IPS-NIHi7 (cell line): ENCODE data around the gene JMJD4.
"Not testable (repeated sequence)": the region's sequence is repeated elsewhere in the genome, so short reads cannot be mapped to it uniquely, and the experiment has no call there.

Source experiments
- DNase-seq: peaks from one replicate; pipeline ENCODE4 v3.0.0; 2012; ENCODE audit warnings: mixed read lengths; ENCODE audit errors: extremely low spot score

The JMJD4 gene

DNA sequence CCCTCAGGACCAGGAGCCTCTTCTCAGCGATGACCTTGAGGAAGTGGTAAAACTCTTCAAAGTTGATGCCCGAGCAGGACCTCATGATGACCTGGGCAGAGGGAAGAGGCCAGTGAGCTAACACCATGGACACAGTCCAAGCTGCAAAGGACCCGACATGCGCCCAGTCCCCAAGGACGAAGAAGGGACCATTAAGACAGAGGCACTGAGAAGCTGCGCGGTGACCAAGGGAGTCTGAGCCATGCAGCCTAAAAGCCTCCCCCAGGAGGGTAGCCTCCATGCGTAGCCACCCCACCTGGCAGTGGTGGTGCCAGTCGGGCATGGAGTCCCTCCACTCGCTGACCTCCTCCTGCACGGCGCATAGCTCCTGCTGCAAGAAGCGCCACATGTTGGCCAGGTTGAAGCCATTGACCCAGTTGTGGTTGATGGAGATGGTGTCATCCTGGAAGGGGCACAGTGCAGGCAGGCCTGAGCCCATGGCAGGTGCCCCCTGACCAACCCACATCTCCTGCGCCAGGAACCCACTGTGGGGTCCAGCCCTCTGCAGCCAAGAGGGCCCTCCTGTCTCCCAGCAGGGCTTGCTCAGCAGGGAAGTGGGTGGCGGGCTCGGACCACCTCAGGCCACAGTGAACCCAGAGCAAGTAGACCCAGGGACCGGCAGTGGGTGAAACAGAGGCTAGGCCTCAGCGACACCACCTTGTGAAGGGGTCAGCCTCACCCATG, 2.4 kb downstream of the JMJD4 start:
- no peak for DNase-seq

DNA sequence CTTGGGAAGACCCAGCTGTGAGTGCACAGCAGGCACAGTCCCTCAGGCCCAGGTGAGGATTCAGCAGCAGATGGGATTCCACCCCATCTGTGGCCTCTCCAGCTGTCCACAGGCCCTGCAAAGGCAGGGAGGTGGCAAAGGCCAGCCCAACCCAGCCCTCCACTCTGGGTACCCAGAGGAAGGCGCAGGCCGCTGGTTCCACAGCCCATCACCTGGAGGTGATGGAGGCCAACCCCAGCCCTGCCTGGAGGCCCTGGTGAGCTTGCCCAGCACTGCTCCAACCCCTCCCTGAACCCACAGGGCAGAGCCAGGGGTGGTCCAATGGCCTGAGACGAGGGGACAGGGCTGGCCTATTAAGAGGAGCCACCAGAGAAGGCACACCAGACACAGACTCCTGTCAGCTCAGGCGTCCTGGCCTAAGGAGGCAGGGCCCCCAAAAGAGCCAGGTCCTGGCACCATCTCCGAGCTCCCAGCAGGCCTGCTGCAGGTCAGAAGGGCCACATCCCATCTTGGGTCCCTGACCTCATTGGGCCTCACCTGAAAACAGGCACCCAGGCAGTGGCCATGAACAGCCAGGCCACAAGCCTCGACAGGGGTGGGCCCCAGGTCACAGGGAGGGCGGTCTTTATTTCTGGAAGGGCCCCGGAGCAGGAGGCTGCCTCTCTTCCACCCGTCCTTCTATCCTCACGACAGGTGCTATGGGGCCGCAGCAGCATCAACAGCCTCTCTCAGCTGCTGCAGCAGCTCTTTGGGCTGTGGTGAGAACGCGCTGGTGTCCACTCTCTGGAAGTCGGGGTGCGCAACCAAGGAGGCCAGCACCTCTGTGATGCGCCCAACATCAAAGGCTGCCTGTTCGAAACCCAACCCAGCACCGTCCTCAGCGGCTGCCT, 3.2 kb downstream of the JMJD4 start:
- no peak for DNase-seq

DNA sequence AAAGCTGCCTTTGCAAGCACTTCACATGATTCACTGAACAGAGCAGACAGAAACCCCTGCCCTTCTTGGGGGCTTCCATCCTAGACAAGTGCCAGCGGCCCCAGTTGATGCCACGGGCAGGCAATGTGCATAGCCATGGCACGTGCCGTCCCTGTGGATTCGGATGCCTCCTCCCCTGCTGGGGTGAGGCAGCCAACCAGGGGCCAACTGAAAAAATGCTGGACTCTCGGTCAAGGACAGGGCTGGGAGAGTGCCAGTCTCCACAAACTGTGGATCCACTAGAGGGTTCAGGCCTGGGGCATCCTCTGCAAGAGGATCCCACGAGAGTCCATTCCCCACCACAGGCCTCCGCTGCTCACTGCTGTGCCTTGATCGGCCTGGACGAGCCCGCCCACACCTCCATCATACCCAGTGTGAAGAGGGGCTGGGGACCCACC, 3.8 kb downstream of the JMJD4 start:
- no peak for DNase-seq

DNA sequence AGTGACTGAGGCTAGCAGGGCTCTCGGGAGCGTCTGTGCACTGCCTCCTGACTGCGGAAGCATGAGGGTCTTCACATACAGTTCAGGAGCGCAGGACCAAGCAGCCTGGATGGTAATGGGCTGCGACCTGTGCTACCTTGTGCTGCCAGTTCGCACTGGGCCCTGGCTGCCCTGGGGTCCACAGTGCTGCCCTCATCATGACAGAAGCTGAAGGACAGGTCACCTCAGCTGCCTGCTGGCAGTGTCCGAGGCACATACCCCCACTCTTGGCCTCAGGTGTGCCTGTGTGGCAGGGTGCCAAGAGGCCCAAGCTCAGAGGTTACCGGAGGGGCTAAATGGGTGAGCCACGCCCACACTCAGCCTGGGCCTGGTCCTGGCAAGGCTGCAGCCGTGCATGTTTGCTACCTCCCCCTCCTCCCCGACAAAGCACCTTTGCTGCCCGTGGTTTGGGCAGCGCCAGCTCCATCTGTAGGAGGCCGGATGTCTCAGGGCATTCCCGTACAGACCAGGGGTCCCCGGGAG, 4.4 kb downstream of the JMJD4 start:
- no peak for DNase-seq

DNA sequence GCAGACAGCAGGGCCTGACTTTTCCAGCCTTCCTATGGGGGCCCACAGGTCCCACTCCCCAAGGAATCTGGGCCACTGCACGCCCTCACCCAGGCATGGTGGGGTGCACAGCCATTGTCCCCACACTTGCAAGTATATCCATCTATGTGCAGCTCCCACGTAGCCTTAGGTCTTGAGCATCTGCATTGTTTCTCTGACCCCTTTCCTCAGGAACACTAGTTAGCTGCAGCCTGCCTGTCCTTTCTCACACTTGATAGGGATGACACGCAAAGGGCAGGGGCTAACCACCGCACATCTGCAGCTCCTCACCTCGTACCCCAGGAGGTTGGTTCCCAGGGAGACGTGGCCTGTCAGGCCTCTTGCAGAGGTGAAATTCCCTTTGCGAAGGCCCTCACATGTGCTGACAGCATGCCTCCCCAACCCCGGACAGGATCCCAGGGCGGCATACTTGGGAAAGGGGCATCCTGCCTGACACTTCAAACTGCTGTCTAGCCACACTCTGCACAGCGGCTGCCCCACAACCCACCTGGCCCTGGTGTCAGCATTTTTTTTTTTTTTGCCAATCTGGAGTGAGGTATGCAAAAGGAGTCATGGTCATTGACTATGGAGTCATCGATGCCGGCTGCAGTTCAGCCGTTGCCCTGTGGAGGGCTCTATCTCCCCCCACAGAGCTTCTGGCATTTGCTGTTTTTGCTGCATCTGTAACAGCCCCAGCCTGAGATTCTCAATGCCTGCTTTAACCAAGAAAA, 5.0 kb downstream of the JMJD4 start:
- peak; percentile 78 for DNase-seq

DNA sequence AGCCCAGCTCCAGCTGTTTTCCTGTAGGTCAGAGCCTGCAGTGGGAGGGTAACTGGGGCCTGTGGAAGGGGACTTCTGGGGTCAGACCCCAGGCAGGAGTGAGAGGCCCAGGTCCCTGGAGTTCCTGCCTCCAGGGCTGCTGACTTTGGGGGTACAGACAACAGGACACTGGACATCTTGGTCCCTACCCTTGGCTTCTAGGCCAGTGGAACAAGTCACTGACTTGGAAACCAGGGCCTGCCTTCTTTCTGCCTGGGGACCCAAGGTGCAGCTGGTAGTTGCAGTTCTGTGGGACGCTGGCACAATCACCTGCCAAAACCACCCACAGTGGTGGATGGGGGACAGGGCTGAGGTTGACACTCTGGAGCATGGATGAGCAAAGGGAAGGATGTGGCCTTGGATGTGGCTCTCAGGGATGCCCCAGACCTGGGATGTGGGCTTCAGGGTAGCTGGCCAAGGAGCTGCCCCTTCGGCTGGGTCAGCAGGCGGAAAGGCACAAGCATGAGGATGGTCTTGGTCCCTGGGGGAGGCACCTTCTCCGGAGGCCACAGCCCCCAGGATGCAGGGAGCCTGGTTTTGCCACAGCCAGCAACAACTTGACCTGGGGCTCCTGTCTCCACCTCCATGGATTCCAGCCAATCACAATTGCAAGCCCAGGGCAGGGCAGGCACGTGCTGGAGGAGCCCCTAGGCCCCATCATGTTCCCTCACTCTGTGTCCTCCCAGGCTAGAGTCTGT, 5.8 kb downstream of the JMJD4 start:
- peak; percentile 45 for DNase-seq

DNA sequence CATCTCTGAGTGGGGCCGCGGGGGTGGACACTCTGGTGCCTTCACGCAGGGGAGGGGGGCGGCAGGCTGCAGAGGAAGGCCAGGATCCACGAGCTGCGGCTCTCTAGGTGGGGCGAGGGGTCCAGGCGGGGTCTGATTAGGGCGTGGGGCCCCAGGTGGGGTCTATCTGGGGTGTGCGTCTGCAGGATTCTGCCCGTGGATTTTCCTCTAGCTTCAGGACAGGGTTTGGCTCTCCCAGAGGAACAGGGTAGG, 6.3 kb downstream of the JMJD4 start:
- no peak for DNase-seq

DNA sequence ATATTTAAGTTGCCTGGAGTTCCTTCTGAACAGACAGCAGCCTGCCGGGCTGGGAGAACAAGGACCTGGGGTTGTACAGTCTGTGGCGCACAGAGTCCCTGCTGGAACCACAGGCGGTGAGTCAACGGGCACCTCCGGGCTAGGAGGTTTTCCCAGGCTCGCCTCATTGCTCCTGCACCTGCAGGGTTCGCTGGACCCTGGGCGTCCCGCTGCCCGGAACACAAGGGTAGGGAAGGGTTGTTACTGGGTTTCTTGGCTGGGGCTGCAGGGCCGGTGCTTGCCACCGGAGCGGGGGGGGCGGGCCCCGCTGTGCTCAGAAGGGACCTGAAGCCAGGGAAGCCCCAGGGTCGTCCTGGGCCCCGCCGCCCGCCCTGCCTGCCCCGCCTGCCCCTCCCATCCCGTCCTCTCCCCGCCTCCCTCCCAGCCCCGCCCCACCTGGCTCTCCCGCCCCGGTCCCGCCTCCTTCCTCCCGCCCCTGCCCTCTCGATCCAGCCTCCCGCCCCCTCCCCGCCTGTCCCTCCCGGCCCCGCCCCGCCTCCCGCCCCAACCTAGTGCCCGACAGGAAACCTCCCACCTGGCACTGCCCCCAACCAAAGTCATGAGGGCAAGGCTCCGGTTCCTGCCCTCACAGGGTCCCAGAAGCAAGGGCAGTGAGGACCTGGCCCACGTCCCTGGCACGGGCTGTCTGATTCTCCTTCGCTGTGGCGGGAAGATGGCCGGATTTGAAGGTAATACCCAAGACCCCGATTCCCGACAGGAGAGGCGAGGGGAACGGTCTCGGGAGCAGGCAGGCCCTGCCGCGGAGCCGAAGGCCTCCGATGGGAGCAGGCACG, 6.8 kb downstream of the JMJD4 start:
- peak; percentile 94 for DNase-seq

DNA sequence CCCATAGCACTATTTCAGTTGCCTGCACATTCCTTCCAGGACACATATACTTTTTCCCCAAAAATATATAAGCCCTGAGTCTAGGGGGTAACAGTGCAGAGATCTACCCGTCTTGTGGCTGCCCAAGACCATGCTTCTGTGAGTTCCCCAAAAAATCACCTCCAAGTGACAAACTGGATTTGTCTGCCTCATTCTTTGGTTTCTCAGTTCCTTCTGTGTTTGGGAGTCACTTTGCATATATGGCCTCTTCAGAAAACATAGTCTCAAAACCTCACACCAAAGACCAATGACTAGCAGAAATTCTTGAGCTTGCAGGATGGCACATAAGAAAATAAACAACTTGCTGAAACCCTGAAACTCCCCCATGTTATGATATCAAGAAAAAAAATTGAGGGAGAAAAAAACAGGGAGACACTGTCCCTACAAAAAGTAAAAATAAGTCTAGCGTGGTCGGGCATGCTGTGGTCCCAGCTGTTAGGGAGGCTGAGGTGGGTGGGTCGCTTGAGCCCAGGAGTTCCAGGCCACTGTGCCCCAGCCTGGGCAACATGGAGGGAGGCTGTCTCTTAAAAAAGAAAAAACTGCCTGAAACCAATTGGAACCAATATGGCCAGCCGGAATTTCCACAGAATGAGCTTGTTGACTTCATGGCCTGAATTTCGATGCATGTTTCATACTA, 8.0 kb downstream of the JMJD4 start:
- no peak for DNase-seq

DNA sequence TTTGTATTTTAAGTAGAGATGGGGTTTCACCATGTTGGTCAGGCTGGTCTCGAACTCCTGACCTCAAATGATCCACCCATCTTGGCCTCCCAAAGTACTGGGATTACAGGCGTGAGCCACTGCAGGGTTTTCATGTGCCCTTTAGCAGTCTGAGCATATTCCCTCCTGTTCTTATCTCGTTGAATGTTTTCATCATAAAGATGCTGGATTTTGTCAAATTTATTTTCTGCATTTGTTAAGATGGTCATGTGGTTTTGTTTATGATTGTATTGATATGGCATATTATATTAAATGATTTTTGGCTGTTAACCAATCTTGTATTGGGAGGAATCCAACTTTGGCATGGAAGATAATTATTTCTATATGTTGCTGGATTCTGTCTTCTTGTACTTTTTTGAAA, 8.8 kb downstream of the JMJD4 start:
- DNase-seq, result no peak

DNA sequence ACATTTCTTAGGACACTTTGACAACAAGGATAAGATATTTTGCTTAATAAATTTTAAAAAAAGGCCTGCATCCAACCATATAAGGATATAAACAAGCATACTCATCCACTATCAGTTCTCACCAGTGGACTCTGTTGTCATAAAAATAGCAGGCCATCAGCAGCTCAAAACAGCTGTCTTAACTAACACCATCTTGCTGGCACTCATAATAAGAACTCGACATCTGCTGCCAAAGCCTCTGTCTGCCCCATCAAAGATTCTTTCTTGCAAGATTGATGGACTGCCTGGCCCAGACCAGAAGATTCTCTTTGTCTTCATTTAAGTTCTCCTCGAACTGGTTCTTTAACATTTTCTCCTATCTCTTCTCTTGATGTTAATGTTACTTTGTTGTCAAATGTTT, 10.1 kb downstream of the JMJD4 start:
- DNase-seq, result no peak

DNA sequence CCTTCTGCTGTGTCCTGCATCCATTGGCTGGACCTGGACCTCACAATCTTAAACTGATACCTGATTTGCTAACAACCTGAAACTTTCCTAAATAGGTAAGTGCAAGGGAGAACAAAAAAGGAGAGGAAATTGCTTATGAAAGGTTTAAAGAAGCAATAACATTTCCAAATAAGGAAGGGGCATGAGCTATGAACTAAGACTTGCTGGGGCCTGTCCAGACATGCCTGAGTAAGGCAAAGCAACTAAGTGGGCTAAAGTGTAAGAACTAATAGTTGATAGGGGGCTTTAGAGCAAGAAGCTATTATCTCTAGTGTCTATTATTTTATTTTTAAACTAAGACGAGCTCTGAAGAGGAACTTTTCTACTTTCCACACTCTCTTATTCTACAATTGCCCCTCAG, 11.6 kb downstream of the JMJD4 start:
- DNase-seq, result no peak

DNA sequence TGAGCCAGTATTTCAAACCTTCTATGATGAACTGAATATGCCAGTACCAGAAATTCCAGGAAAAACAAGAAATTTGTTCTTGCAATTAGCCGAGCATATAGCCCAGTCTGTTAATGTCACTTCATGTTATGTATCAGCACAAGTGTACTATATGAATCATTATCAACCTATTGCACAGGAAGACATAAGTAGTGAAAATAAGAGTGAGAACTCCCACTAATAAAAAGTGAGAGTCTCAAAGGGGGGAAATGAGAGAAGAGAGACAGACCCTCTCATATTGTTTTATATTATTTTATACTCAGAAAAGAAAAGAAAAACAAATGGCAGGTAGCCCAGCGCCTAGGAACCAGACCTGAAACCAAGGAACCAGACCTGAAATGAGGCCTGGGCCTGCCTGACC, 16.2 kb downstream of the JMJD4 start:
- DNase-seq, result no peak

DNA sequence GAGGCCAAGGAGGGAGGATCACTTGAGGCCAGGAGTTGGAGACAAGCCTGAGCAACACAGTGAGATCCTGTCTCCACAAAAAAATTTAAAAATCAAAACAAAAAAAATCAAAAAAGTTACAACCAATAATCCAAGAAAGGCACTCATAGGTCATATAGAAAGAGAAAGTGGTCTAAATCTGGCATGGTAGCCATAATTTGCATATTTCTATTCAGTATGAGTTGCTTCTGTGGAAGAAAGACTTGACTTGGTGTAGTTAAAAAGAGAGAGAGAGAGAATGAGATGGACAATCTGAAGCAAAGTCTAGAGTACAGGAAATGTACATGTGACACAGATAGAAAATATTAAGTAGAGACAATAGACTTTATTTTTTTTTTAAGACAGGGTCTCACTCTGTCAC, 22.5 kb downstream of the JMJD4 start:
- DNase-seq, result no peak

DNA sequence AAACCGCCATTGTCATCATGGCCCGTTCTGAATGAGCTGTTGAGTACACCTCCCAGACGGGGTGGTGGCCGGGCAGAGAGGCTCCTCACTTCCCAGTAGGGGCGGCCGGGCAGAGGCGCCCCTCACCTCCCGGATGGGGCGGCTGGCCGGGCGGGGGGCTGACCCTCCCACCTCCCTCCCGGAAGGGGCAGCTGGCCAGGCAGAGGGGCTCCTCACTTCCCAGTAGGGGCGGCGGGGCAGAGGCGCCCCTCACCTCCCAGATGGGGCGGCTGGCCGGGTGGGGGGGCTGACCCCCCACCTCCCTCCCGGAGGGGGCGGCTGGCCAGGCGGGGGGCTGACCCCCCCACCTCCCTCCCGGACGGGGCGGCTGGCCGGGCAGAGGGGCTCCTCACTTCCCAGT, 24.6 kb downstream of the JMJD4 start:
- not testable (repeated sequence) for DNase-seq

DNA sequence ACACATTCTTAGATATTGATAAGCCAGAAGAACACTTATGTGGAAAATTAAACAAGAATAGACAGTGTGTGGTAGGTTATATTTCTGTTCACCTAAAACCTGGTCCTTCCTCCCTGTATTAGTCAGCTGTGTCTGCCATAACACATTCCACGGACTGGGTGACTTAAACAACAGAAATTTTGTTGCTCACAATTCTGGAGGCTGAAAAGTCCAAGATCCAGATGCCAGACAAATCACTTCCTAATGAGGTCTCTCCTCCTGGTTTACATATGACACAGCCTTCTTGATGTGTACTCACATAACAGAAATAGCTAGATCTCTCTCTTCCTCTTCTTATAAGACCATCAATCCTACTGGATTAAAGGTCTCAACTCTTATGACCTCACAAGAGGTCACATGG, 25.7 kb downstream of the JMJD4 start:
- DNase-seq, result no peak

DNA sequence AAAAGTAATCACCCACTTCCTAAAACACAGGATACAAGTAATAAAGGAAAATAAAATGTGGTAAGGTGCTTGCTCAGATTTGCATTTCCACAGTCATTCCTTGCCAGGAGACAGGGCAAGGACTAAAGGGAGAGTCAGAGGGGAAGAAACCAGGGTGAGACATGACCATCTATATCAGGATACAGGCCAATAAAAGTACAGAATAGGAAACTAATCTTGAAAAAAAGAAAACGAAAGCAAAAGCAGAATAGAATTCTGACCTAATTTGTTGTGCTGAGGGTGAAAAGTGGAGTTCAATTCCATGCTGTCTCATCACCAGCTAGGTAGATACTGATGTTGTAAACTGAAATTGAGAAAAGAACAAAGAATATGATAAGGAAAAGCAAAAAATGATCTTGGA, 27.3 kb downstream of the JMJD4 start:
- DNase-seq, result no peak

DNA sequence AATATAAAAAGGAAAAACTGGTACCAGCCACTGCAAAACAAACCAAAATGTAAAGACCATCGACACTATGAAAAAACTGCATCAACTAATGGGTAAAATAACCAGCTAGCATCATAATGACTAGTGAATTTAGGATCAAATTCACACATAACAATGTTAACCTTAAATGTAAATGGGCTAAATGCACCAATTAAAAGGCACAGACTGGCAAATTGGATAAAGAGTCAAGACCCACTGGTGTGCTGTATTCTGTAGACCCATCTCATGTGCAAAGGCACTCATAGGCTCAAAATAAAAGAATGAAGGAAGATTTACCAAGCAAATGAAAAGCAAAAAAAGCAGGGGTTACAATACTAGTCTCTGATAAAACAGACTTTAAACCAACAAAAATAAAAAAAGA, 33.5 kb downstream of the JMJD4 start:
- DNase-seq, result not testable (repeated sequence)

DNA sequence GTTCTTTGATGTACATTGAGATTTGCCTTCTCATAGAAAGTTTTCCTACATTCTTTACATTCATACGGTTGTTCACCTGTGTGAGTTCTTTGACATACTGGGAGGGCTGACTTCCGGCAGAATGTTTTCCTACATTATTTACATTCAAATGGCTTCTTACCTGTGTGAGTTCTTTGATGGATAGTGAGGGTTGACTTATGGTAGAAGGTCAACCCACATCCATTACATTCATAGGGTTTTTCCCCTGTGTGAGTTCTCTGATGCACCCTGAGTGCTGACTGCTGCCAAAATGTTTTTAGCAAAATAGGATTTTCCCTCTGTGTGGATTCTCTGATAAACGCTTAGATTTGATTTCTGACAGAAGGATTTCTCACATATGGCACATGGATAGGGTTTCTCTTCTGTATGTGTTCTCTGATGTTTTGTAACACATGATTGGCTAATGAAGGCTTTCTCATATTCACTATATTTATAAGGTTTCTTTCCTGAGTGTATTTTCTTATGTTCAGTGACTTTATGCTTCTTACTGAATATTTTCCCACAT, 37.7 kb downstream of the JMJD4 start:
- no peak for DNase-seq

DNA sequence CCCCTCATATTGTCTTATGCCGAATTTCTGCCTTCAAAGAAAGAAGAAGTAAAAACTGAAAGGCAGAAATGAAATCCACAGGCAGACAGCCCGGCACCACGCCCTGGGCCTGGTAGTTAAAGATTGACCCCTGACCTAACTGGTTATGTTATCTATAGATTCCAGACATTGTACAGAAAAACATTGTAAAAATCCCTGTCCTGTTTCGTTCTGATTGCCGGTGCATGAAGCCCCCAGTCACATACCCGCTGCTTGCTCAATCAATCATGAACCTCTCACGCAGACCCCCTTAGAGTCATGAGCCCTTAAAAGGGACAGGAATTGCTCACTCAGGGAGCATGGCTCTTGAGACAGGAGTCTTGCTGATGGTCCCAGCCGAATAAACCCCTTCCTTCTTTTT, 49.3 kb downstream of the JMJD4 start:
- no peak for DNase-seq
